ENCODE data around the gene TRPM2. TPM values are rescaled to one million over a fixed set of nuclear protein-coding genes. Genes with fewer than 3 reads are reported as not detected.
A peak's percentile ranks its signal among the peaks of the same experiment; 100 is the strongest.

The TRPM2 gene
- polyA plus RNA-seq, 1 donor: 2.2 TPM

GRCh38 chr21:44366586-44367211 is 13.3 kb downstream of the TRPM2 start:
- Histone ChIP-seq H3K9me3 (ENCODE audit: control insufficient read depth, low read depth, low read length) (peaks cover 10% of the 10 kb centered on the region), H3K27ac (ENCODE audit: low read length) (no peak overlapping the region), H3K36me3 (ENCODE audit: control insufficient read depth, insufficient read depth, low read length) (no peaks in the 10 kb centered on the region), H3K4me3 (ENCODE audit: low read length) (no peak overlapping the region), H3K4me1 (ENCODE audit: control insufficient read depth, insufficient read depth, low read length) (no peaks in the 10 kb centered on the region), H3K27me3 (ENCODE audit: control insufficient read depth, insufficient read depth, low read length) (peaks cover 17% of the 10 kb centered on the region)
- no peak for DNase-seq
- WGBS (ENCODE audit: insufficient coverage, low lambda C conversion rate): no CpG with 5 or more reads among the region's 28 CpGs

GRCh38 chr21:44368711-44369446 is 15.5 kb downstream of the TRPM2 start:
- H3K9me3 ChIP-seq (ENCODE audit: control insufficient read depth, low read depth, low read length): peaks cover 8% of the 10 kb centered on the region

GRCh38 chr21:44370027-44370735 is 16.8 kb downstream of the TRPM2 start:
- Histone ChIP-seq H3K4me1 (ENCODE audit: control insufficient read depth, insufficient read depth, low read length) (no peaks in the 10 kb centered on the region), H3K36me3 (ENCODE audit: control insufficient read depth, insufficient read depth, low read length) (no peaks in the 10 kb centered on the region), H3K27me3 (ENCODE audit: control insufficient read depth, insufficient read depth, low read length) (peaks cover 17% of the 10 kb centered on the region), H3K4me3 (ENCODE audit: low read length) (peak overlapping the region; percentile 4), H3K27ac (ENCODE audit: low read length) (no peak overlapping the region), H3K9me3 (ENCODE audit: control insufficient read depth, low read depth, low read length) (peaks cover 3% of the 10 kb centered on the region)
- peak; percentile 43 to 76 for DNase-seq
- no CpG with 5 or more reads among the region's 29 CpGs for WGBS (ENCODE audit: insufficient coverage, low lambda C conversion rate)

More at GRCh38 chr21:44368711-44369446, 15.5 kb downstream of the TRPM2 start:
- Histone ChIP-seq H3K27ac (ENCODE audit: low read length) (no peak overlapping the region), H3K4me3 (ENCODE audit: low read length) (no peak overlapping the region), H3K4me1 (ENCODE audit: control insufficient read depth, insufficient read depth, low read length) (no peaks in the 10 kb centered on the region), H3K36me3 (ENCODE audit: control insufficient read depth, insufficient read depth, low read length) (no peaks in the 10 kb centered on the region), H3K27me3 (ENCODE audit: control insufficient read depth, insufficient read depth, low read length) (peaks cover 17% of the 10 kb centered on the region)
- peak in 1 of 2 donors; percentile 25 for DNase-seq
- WGBS (ENCODE audit: insufficient coverage, low lambda C conversion rate): no CpG with 5 or more reads among the region's 35 CpGs

- Histone ChIP-seq H3K4me3 (ENCODE audit: low read length) (no peak overlapping the region), H3K27ac (ENCODE audit: low read length) (no peak overlapping the region), H3K27me3 (ENCODE audit: control insufficient read depth, insufficient read depth, low read length) (peaks cover 17% of the 10 kb centered on the region), H3K9me3 (ENCODE audit: control insufficient read depth, low read depth, low read length) (peaks cover 3% of the 10 kb centered on the region), H3K36me3 (ENCODE audit: control insufficient read depth, insufficient read depth, low read length) (no peaks in the 10 kb centered on the region), H3K4me1 (ENCODE audit: control insufficient read depth, insufficient read depth, low read length) (no peaks in the 10 kb centered on the region)
- 40% methylated on average over 2 of the region's 37 CpGs for WGBS (ENCODE audit: insufficient coverage, low lambda C conversion rate)
- no peak for DNase-seq
Observed at GRCh38 chr21:44370786-44371410, 17.5 kb downstream of the TRPM2 start.

- peaks cover 3% of the 10 kb centered on the region for H3K9me3 ChIP-seq (ENCODE audit: control insufficient read depth, low read depth, low read length)
- no CpG with 5 or more reads among the region's 6 CpGs for WGBS (ENCODE audit: insufficient coverage, low lambda C conversion rate)
- H3K27me3 ChIP-seq (ENCODE audit: control insufficient read depth, insufficient read depth, low read length): peaks cover 17% of the 10 kb centered on the region
- no peak overlapping the region for H3K4me3 ChIP-seq (ENCODE audit: low read length)
- no peaks in the 10 kb centered on the region for H3K36me3 ChIP-seq (ENCODE audit: control insufficient read depth, insufficient read depth, low read length)
- DNase-seq: no peak
- no peak overlapping the region for H3K27ac ChIP-seq (ENCODE audit: low read length)
- H3K4me1 ChIP-seq (ENCODE audit: control insufficient read depth, insufficient read depth, low read length): no peaks in the 10 kb centered on the region
Observed at GRCh38 chr21:44371596-44371995, 18.2 kb downstream of the TRPM2 start.

- no peak overlapping the region for H3K27ac ChIP-seq (ENCODE audit: low read length)
- peaks cover 3% of the 10 kb centered on the region for H3K9me3 ChIP-seq (ENCODE audit: control insufficient read depth, low read depth, low read length)
- no CpG with 5 or more reads among the region's 8 CpGs for WGBS (ENCODE audit: insufficient coverage, low lambda C conversion rate)
- H3K27me3 ChIP-seq (ENCODE audit: control insufficient read depth, insufficient read depth, low read length): peaks cover 17% of the 10 kb centered on the region
- H3K36me3 ChIP-seq (ENCODE audit: control insufficient read depth, insufficient read depth, low read length): no peaks in the 10 kb centered on the region
- DNase-seq: no peak
- H3K4me3 ChIP-seq (ENCODE audit: low read length): no peak overlapping the region
- H3K4me1 ChIP-seq (ENCODE audit: control insufficient read depth, insufficient read depth, low read length): no peaks in the 10 kb centered on the region
Observed at GRCh38 chr21:44372616-44373015, 19.2 kb downstream of the TRPM2 start.

- H3K27ac ChIP-seq (ENCODE audit: low read length): no peak overlapping the region
- WGBS (ENCODE audit: insufficient coverage, low lambda C conversion rate): 80% methylated on average over 1 of the region's 24 CpGs
- H3K4me3 ChIP-seq (ENCODE audit: low read length): no peak overlapping the region
- DNase-seq: no peak
- no peaks in the 10 kb centered on the region for H3K4me1 ChIP-seq (ENCODE audit: control insufficient read depth, insufficient read depth, low read length)
- peaks cover 10% of the 10 kb centered on the region for H3K27me3 ChIP-seq (ENCODE audit: control insufficient read depth, insufficient read depth, low read length)
- peaks cover 3% of the 10 kb centered on the region for H3K9me3 ChIP-seq (ENCODE audit: control insufficient read depth, low read depth, low read length)
- no peaks in the 10 kb centered on the region for H3K36me3 ChIP-seq (ENCODE audit: control insufficient read depth, insufficient read depth, low read length)
Observed at GRCh38 chr21:44374601-44375280, 21.3 kb downstream of the TRPM2 start.

GRCh38 chr21:44375281-44375651 is 21.8 kb downstream of the TRPM2 start:
- no peak overlapping the region for H3K27ac ChIP-seq (ENCODE audit: low read length)

GRCh38 chr21:44375761-44376241 is 22.4 kb downstream of the TRPM2 start:
- WGBS (ENCODE audit: insufficient coverage, low lambda C conversion rate): no CpG with 5 or more reads among the region's 19 CpGs
- Histone ChIP-seq H3K36me3 (ENCODE audit: control insufficient read depth, insufficient read depth, low read length) (no peaks in the 10 kb centered on the region), H3K27me3 (ENCODE audit: control insufficient read depth, insufficient read depth, low read length) (no peaks in the 10 kb centered on the region)

More at GRCh38 chr21:44375281-44375651, 21.8 kb downstream of the TRPM2 start:
- H3K27me3 ChIP-seq (ENCODE audit: control insufficient read depth, insufficient read depth, low read length): peaks cover 5% of the 10 kb centered on the region
- no peaks in the 10 kb centered on the region for H3K36me3 ChIP-seq (ENCODE audit: control insufficient read depth, insufficient read depth, low read length)
- H3K9me3 ChIP-seq (ENCODE audit: control insufficient read depth, low read depth, low read length): peaks cover 3% of the 10 kb centered on the region
- DNase-seq: no peak
- WGBS (ENCODE audit: insufficient coverage, low lambda C conversion rate): no CpG with 5 or more reads among the region's 10 CpGs
- H3K4me3 ChIP-seq (ENCODE audit: low read length): no peak overlapping the region
- H3K4me1 ChIP-seq (ENCODE audit: control insufficient read depth, insufficient read depth, low read length): no peaks in the 10 kb centered on the region

More at GRCh38 chr21:44375761-44376241, 22.4 kb downstream of the TRPM2 start:
- DNase-seq: no peak
- H3K4me1 ChIP-seq (ENCODE audit: control insufficient read depth, insufficient read depth, low read length): no peaks in the 10 kb centered on the region
- H3K4me3 ChIP-seq (ENCODE audit: low read length): no peak overlapping the region
- H3K27ac ChIP-seq (ENCODE audit: low read length): no peak overlapping the region
- peaks cover under 1% of the 10 kb centered on the region for H3K9me3 ChIP-seq (ENCODE audit: control insufficient read depth, low read depth, low read length)

Measured in large intestine (tissue), 3 donors.